ENCODE data around the gene TTC9C. TPM values are rescaled to one million over a fixed set of nuclear protein-coding genes. Genes with fewer than 3 reads are reported as not detected.
A peak's percentile ranks its signal among the peaks of the same experiment; 100 is the strongest.
"Not testable (repeated sequence)": the region's sequence is repeated elsewhere in the genome, so short reads cannot be mapped to it uniquely, and the experiment has no call there.

Gene TTC9C
- total RNA-seq, 2 experiments from 2014 or later: 44.3 to 46.1 TPM

GRCh38 chr11:62749931-62750330, 21.6 kb downstream of the TTC9C start:
- H3K27ac Mint-ChIP-seq; ATAC-seq; H3K27me3 Mint-ChIP-seq (ENCODE audit: low read depth); CTCF ChIA-PET; POLR2A ChIA-PET; H3K9me3 Mint-ChIP-seq (ENCODE audit: insufficient read depth); DNase-seq; H3K4me3 Mint-ChIP-seq: not testable (repeated sequence)
- Mint-ChIP-seq H3K36me3 (ENCODE audit: low read depth) (peaks cover 16% of the 10 kb centered on the region), H3K4me1 (ENCODE audit: low read depth) (peaks cover 37% of the 10 kb centered on the region)

GRCh38 chr11:62752177-62752785, 24.0 kb downstream of the TTC9C start:
- POLR2A ChIA-PET: interaction anchor here (0.6 to 4.8 kb wide), 7 partner anchors 10 to 129 kb away, joined by 3 to 48 read pairs (median 16); partner anchors contain the start of genes HNRNPUL2, POLR2G, SLC3A2 and TAF6L
- no peak overlapping the region for H3K27ac Mint-ChIP-seq
- no peaks in the 10 kb centered on the region for H3K27me3 Mint-ChIP-seq (ENCODE audit: low read depth)
- peaks cover 37% of the 10 kb centered on the region for H3K4me1 Mint-ChIP-seq (ENCODE audit: low read depth)
- peak overlapping the region; percentile 2 for H3K4me3 Mint-ChIP-seq
- ATAC-seq (no peak), DNase-seq (no peak)
- H3K9me3 Mint-ChIP-seq (ENCODE audit: insufficient read depth): no peaks in the 10 kb centered on the region
- CTCF ChIA-PET: interaction anchor here (0.7 to 3.8 kb wide), 5 partner anchors 10 to 360 kb away, joined by 3 to 47 read pairs (median 5); partner anchors contain the start of genes POLR2G and TMEM179B
- peaks cover 16% of the 10 kb centered on the region for H3K36me3 Mint-ChIP-seq (ENCODE audit: low read depth)

- POLR2A ChIA-PET: interaction anchor here (0.6 to 4.8 kb wide), 30 partner anchors 9 to 325 kb away, joined by 3 to 48 read pairs (median 5); partner anchors contain the start of genes C11orf98, CSKMT, HNRNPUL2 and LBHD1
- H3K27ac Mint-ChIP-seq: peak overlapping the region; percentile 97
- peaks cover 34% of the 10 kb centered on the region for H3K4me1 Mint-ChIP-seq (ENCODE audit: low read depth)
- CTCF ChIA-PET: interaction anchor here (0.7 to 3.8 kb wide), 25 partner anchors 9 to 1236 kb away, joined by 3 to 47 read pairs (median 4); partner anchors contain the start of genes HNRNPUL2, POLR2G, TAF6L and TMEM179B
- ATAC-seq (no peak), DNase-seq (peak; percentile 26)
- no peaks in the 10 kb centered on the region for H3K9me3 Mint-ChIP-seq (ENCODE audit: insufficient read depth)
- H3K36me3 Mint-ChIP-seq (ENCODE audit: low read depth): peaks cover 16% of the 10 kb centered on the region
- H3K4me3 Mint-ChIP-seq: peak overlapping the region; percentile 94
- no peaks in the 10 kb centered on the region for H3K27me3 Mint-ChIP-seq (ENCODE audit: low read depth)
These were observed 24.9 kb downstream of the TTC9C start for GRCh38 chr11:62752994-62753735.

- POLR2A ChIA-PET: interaction anchor here (0.6 to 4.8 kb wide), 32 partner anchors 8 to 977 kb away, joined by 3 to 48 read pairs (median 5); partner anchors contain the start of genes C11orf98, CSKMT, HNRNPUL2 and LBHD1
- Mint-ChIP-seq H3K4me1 (ENCODE audit: low read depth) (peaks cover 31% of the 10 kb centered on the region), H3K36me3 (ENCODE audit: low read depth) (peaks cover 13% of the 10 kb centered on the region), H3K27me3 (ENCODE audit: low read depth) (no peaks in the 10 kb centered on the region), H3K4me3 (peak within 1 kb of the TSS; percentile 94), H3K27ac (peak within 1 kb of the TSS; percentile 97), H3K9me3 (ENCODE audit: insufficient read depth) (no peaks in the 10 kb centered on the region)
- CTCF ChIA-PET: interaction anchor here (0.6 to 3.8 kb wide), 27 partner anchors 8 to 1237 kb away, joined by 3 to 47 read pairs (median 4); partner anchors contain the start of genes C11orf98, CSKMT, HNRNPUL2 and POLR2G
- DNase-seq: peak; percentile 99
- ATAC-seq: peak; percentile 99
These were observed 25.7 kb downstream of the TTC9C start, which contains the start of gene ZBTB3 for GRCh38 chr11:62753736-62754603. Gene ZBTB3 (minus strand): TSS chr11:62754160. CDS start chr11:62753664, 496 bp downstream.

GRCh38 chr11:62755086-62755615, 26.9 kb downstream of the TTC9C start:
- Mint-ChIP-seq H3K27me3 (ENCODE audit: low read depth) (no peaks in the 10 kb centered on the region), H3K27ac (peak overlapping the region; percentile 10), H3K36me3 (ENCODE audit: low read depth) (peaks cover 7% of the 10 kb centered on the region), H3K4me1 (ENCODE audit: low read depth) (peaks cover 22% of the 10 kb centered on the region), H3K4me3 (peak overlapping the region; percentile 94), H3K9me3 (ENCODE audit: insufficient read depth) (no peaks in the 10 kb centered on the region)
- ATAC-seq (no peak), DNase-seq (no peak)
- ChIA-PET POLR2A (interaction anchor here (1.3 to 4.8 kb wide), 5 partner anchors 14 to 100 kb away, joined by 3 to 48 read pairs (median 14); partner anchors contain the start of gene TMEM179B), CTCF (interaction anchor here (2.2 to 3.8 kb wide), 3 partner anchors 13 to 32 kb away, joined by 14 to 47 read pairs (median 22); partner anchors contain the start of genes TMEM179B and TTC9C)

- ATAC-seq (no peak), DNase-seq (no peak)
- Mint-ChIP-seq H3K27me3 (ENCODE audit: low read depth) (no peaks in the 10 kb centered on the region), H3K4me3 (no peak overlapping the region), H3K36me3 (ENCODE audit: low read depth) (peaks cover 5% of the 10 kb centered on the region), H3K4me1 (ENCODE audit: low read depth) (peaks cover 24% of the 10 kb centered on the region), H3K9me3 (ENCODE audit: insufficient read depth) (no peaks in the 10 kb centered on the region), H3K27ac (no peak overlapping the region)
- ChIA-PET POLR2A (interaction anchor here (0.6 to 2.2 kb wide), 4 partner anchors 20 to 83 kb away, joined by 3 to 9 read pairs (median 3); partner anchors contain the start of genes BSCL2, GNG3 and STX5), CTCF (interaction anchor here (0.9 to 2.3 kb wide), 4 partner anchors 11 to 77 kb away, joined by 3 to 10 read pairs (median 4); no protein-coding TSS in a partner anchor)
These were observed 29.8 kb downstream of the TTC9C start for GRCh38 chr11:62757846-62758788.

GRCh38 chr11:62760867-62761227, 32.6 kb downstream of the TTC9C start:
- ChIA-PET CTCF (interaction anchor here (0.8 to 2.9 kb wide), 7 partner anchors 10 to 121 kb away, joined by 3 to 29 read pairs (median 6); partner anchors contain the start of genes C11orf98, CSKMT, HNRNPUL2 and TAF6L), POLR2A (interaction anchor here (1.0 to 3.3 kb wide), 9 partner anchors 8 to 120 kb away, joined by 3 to 32 read pairs (median 15); partner anchors contain the start of genes C11orf98, CSKMT, HNRNPUL2 and SLC3A2)
- not testable (repeated sequence) for H3K9me3 Mint-ChIP-seq (ENCODE audit: insufficient read depth); ATAC-seq; H3K36me3 Mint-ChIP-seq (ENCODE audit: low read depth); DNase-seq; H3K27me3 Mint-ChIP-seq (ENCODE audit: low read depth)
- Mint-ChIP-seq H3K4me3 (peak overlapping the region; percentile 83), H3K27ac (peak overlapping the region; percentile 84), H3K4me1 (ENCODE audit: low read depth) (peaks cover 17% of the 10 kb centered on the region)

GRCh38 chr11:62770778-62771143, 42.5 kb downstream of the TTC9C start:
- CTCF ChIA-PET: interaction anchor here (0.9 to 14.2 kb wide), 9 partner anchors 9 to 178 kb away, joined by 3 to 144 read pairs (median 5); partner anchors contain the start of genes HNRNPUL2, POLR2G, SLC3A2 and TMEM179B
- H3K4me3 Mint-ChIP-seq: peak overlapping the region; percentile 91
- POLR2A ChIA-PET: interaction anchor here (0.6 to 4.2 kb wide), 11 partner anchors 9 to 805 kb away, joined by 3 to 54 read pairs (median 6); partner anchors contain the start of genes C11orf98, CSKMT, POLR2G and SLC3A2
- no peak for DNase-seq
- no peaks in the 10 kb centered on the region for H3K27me3 Mint-ChIP-seq (ENCODE audit: low read depth)
- H3K36me3 Mint-ChIP-seq (ENCODE audit: low read depth): peaks cover 24% of the 10 kb centered on the region
- ATAC-seq: peak; percentile 21
- peak overlapping the region; percentile 93 for H3K27ac Mint-ChIP-seq
- peaks cover 27% of the 10 kb centered on the region for H3K4me1 Mint-ChIP-seq (ENCODE audit: low read depth)
- no peaks in the 10 kb centered on the region for H3K9me3 Mint-ChIP-seq (ENCODE audit: insufficient read depth)

GRCh38 chr11:62771144-62772021, 43.1 kb downstream of the TTC9C start, which contains the start of gene TAF6L:
Gene TAF6L (plus strand): TSS chr11:62771396. CDS start chr11:62775784, 4,388 bp downstream.
- peaks cover 26% of the 10 kb centered on the region for H3K36me3 Mint-ChIP-seq (ENCODE audit: low read depth)
- ChIA-PET POLR2A (interaction anchor here (0.6 to 4.2 kb wide), 14 partner anchors 10 to 805 kb away, joined by 3 to 54 read pairs (median 6); partner anchors contain the start of genes C11orf98, CSKMT, INTS5 and POLR2G), CTCF (interaction anchor here (0.9 to 14.2 kb wide), 13 partner anchors 10 to 179 kb away, joined by 3 to 144 read pairs (median 5); partner anchors contain the start of genes HNRNPUL2, POLR2G, SLC3A2 and TMEM179B)
- no peaks in the 10 kb centered on the region for H3K9me3 Mint-ChIP-seq (ENCODE audit: insufficient read depth)
- ATAC-seq (peak; percentile 91), DNase-seq (peak; percentile 96)
- peaks cover 27% of the 10 kb centered on the region for H3K4me1 Mint-ChIP-seq (ENCODE audit: low read depth)
- H3K27ac Mint-ChIP-seq: peak within 1 kb of the TSS; percentile 93
- peak within 1 kb of the TSS; percentile 91 for H3K4me3 Mint-ChIP-seq
- no peaks in the 10 kb centered on the region for H3K27me3 Mint-ChIP-seq (ENCODE audit: low read depth)
